Panc1 (cell line): ENCODE measurements around the gene SLC30A3. TPM values are rescaled to one million over a fixed set of nuclear protein-coding genes. Genes with fewer than 3 reads are reported as not detected.
A peak's percentile ranks its signal among the peaks of the same experiment; 100 is the strongest.

ENCODE experiments used
- ATAC-seq: fragments of 200-7000 bp; cut with Tn5 transposase; 2 replicates; pipeline ENCODE4 v1.9.1; 2020; ENCODE audit warnings: mild to moderate bottlenecking, moderate library complexity
- BruUV-seq: library from RNA; stranded (reverse); fragments of 400-500 nt; replicated peaks from 2 replicates; lab custom pipeline; 2021; lab: Mats Ljungman, UMichigan
- CTCF ChIA-PET: fragments of 300-600 bp; sonication (Branson Sonifier 250); formaldehyde crosslinking; loops from one replicate; lab custom pipeline; 2022; ENCODE audit warnings: antibody characterized with exemption; lab: Charles Lee
- POLR2A ChIA-PET: fragments of 300-600 bp; sonication (Branson Sonifier 250); formaldehyde crosslinking; loops from one replicate; lab custom pipeline; 2022; ENCODE audit warnings: antibody characterized with exemption; lab: Charles Lee
- DNase-seq: peaks from one replicate; pipeline ENCODE4 v3.0.0-alpha.2; 2010; ENCODE audit warnings: low read depth, low spot score
- H3K27ac ChIP-seq: 2 replicates; pipeline ENCODE4 v1.5.1; 2011; ENCODE audit warnings: mild to moderate bottlenecking, low read length, inconsistent platforms
- H3K27me3 ChIP-seq: fragments of 200-500 bp; sonication (Bioruptor generic); 2 replicates; pipeline ENCODE4 v1.6.0; 2014; ENCODE audit warnings: low read length, inconsistent platforms; ENCODE audit not compliant: control insufficient read depth, insufficient read depth
- H3K36me3 ChIP-seq: fragments of 200-500 bp; sonication (Bioruptor generic); 2 replicates; pipeline ENCODE4 v1.5.1; 2014; ENCODE audit warnings: inconsistent platforms, mild to moderate bottlenecking, low read length, moderate library complexity; ENCODE audit not compliant: control insufficient read depth, insufficient read depth
- H3K4me1 ChIP-seq: 2 replicates; pipeline ENCODE4 v1.5.1; 2011; ENCODE audit warnings: inconsistent platforms, mild to moderate bottlenecking, low read length, moderate library complexity; ENCODE audit not compliant: control insufficient read depth, insufficient read depth
- H3K4me3 ChIP-seq, 2 experiments: 2 replicates each; pipeline ENCODE4 v1.5.1; 2011 to 2012; ENCODE audit warnings: low read depth in 2 of 2, low read length in 2 of 2, mild to moderate bottlenecking in 2 of 2, inconsistent platforms in 1 of 2, moderate library complexity in 1 of 2
- H3K9me3 ChIP-seq: fragments of 200-500 bp; sonication (Bioruptor generic); 2 replicates; pipeline ENCODE4 v1.5.1; 2014; ENCODE audit warnings: low read depth, mild to moderate bottlenecking, inconsistent platforms, low read length, moderate library complexity; ENCODE audit not compliant: control insufficient read depth, insufficient read depth
- CTCF ChIP-seq: fragments of 450-650 bp; IDR thresholded peaks from 2 replicates; pipeline ENCODE4 v1.5.1; 2017; ENCODE audit warnings: mild to moderate bottlenecking
- POLR2AphosphoS5 ChIP-seq: IDR thresholded peaks from 2 replicates; pipeline ENCODE4 v1.6.1; 2012; ENCODE audit warnings: mild to moderate bottlenecking, low read depth, low read length, moderate library complexity
- SIN3A ChIP-seq: IDR thresholded peaks from 2 replicates; pipeline ENCODE4 v1.6.1; 2012; ENCODE audit warnings: low read depth, mild to moderate bottlenecking, low read length, moderate library complexity, borderline replicate concordance; ENCODE audit not compliant: insufficient read depth
- TCF7L2 ChIP-seq: IDR thresholded peaks from 2 replicates; pipeline ENCODE4 v1.6.1; 2011; ENCODE audit warnings: mild to moderate bottlenecking, low read depth, low read length, inconsistent platforms
- in situ Hi-C: cut with HindIII; loops from 2 replicates; pipeline ENCODE4 v1.10.0; 2016; ENCODE audit warnings: low sequenced_read_pairs, low pct_unique_long_range_greater_than_20kb
- intact Hi-C: fragments of 100-400 bp; cut with micrococcal nuclease; formaldehyde crosslinking; loops from one replicate; pipeline ENCODE4 v1.10.0; 2022; ENCODE audit not compliant: unreplicated experiment
- total RNA-seq: library from RNA; stranded (reverse); gene quantifications from one replicate; pipeline ENCODE4 v1.2.1, GENCODE V29; 2021; ENCODE audit not compliant: unreplicated experiment
- TF ChIP-seq, protein P1 (sequence below), 2 experiments: IDR thresholded peaks; 2 replicates each; pipeline ENCODE4 v1.6.1; 2011 to 2012; ENCODE audit warnings: low read depth in 2 of 2, control low read depth in 1 of 2, low read length in 1 of 2, mild to moderate bottlenecking in 1 of 2, moderate library complexity in 1 of 2; ENCODE audit not compliant: insufficient read depth in 1 of 2

Gene SLC30A3
- total RNA-seq, 1 experiment from 2014 or later, result 0.59 TPM

GRCh38 chr2:27284996-27285395 is 22.1 kb upstream of the SLC30A3 start:
- Histone ChIP-seq H3K4me3 (no peak overlapping the region), H3K27me3 (no peaks in the 10 kb centered on the region), H3K36me3 (no peaks in the 10 kb centered on the region), H3K4me1 (peaks cover 15% of the 10 kb centered on the region), H3K9me3 (no peaks in the 10 kb centered on the region), H3K27ac (no peak overlapping the region)
- intact Hi-C loops (loop anchor here (5.0 kb wide), 1 partner anchor 188 kb away; no protein-coding TSS in a partner anchor), in situ Hi-C loops (no loop called here)
- CTCF ChIA-PET, result no interaction called here
- ATAC-seq (no peak), DNase-seq (no peak)
- TF ChIP-seq SIN3A (no peak), POLR2AphosphoS5 (no peak), TCF7L2 (no peak), CTCF (no peak)
- TF ChIP-seq, protein P1, sequence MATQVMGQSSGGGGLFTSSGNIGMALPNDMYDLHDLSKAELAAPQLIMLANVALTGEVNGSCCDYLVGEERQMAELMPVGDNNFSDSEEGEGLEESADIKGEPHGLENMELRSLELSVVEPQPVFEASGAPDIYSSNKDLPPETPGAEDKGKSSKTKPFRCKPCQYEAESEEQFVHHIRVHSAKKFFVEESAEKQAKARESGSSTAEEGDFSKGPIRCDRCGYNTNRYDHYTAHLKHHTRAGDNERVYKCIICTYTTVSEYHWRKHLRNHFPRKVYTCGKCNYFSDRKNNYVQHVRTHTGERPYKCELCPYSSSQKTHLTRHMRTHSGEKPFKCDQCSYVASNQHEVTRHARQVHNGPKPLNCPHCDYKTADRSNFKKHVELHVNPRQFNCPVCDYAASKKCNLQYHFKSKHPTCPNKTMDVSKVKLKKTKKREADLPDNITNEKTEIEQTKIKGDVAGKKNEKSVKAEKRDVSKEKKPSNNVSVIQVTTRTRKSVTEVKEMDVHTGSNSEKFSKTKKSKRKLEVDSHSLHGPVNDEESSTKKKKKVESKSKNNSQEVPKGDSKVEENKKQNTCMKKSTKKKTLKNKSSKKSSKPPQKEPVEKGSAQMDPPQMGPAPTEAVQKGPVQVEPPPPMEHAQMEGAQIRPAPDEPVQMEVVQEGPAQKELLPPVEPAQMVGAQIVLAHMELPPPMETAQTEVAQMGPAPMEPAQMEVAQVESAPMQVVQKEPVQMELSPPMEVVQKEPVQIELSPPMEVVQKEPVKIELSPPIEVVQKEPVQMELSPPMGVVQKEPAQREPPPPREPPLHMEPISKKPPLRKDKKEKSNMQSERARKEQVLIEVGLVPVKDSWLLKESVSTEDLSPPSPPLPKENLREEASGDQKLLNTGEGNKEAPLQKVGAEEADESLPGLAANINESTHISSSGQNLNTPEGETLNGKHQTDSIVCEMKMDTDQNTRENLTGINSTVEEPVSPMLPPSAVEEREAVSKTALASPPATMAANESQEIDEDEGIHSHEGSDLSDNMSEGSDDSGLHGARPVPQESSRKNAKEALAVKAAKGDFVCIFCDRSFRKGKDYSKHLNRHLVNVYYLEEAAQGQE (IDR thresholded peaks at IDR 0.05; ENCODE audit: insufficient read depth in 1 of 2, low read depth in 2 of 2, low read length in 1 of 2), result no peak
- POLR2A ChIA-PET, result no interaction called here
- no TSS peak for BruUV-seq

DNA sequence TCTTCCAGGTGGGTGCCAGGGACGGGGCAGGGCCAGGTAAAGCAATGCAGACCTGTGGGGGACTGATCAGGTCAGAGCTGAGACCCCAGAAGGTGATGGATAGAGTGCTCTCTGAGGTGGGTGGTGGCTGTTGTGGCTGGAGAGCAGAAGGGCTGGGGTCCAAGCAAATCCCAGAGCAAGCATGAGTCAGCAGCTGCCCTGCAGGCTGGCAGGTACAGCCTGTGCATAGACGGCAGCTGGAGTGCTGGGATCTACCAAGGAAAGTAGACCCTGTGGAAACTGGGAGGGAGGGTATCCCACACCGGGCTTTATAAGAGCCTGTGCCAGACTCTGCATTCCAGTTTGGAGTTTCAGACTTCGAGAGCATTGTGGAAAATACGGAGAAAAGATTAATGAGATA is 20.0 kb upstream of the SLC30A3 start:
- in situ Hi-C loops, result no loop called here
- 0 out of 2 replicates have a peak, but pooled peaks have one; percentile 35 for ATAC-seq
- TF ChIP-seq POLR2AphosphoS5 (no peak), SIN3A (no peak), CTCF (no peak), TCF7L2 (no peak)
- TF ChIP-seq, protein P1 (IDR thresholded peaks at IDR 0.05; ENCODE audit: insufficient read depth in 1 of 2, low read depth in 2 of 2, low read length in 1 of 2), result no peak
- H3K27me3 ChIP-seq, result no peaks in the 10 kb centered on the region
- H3K4me3 ChIP-seq, result no peak overlapping the region
- H3K36me3 ChIP-seq, result no peaks in the 10 kb centered on the region
- H3K9me3 ChIP-seq, result no peaks in the 10 kb centered on the region
- no peak for DNase-seq
- H3K4me1 ChIP-seq, result peaks cover 16% of the 10 kb centered on the region
- CTCF ChIA-PET, result interaction anchor here (0.7 to 1.0 kb wide), 3 partner anchors 14 to 91 kb away, joined by 3 to 5 read pairs (median 4); no protein-coding TSS in a partner anchor
- POLR2A ChIA-PET, result interaction anchor here (1.1 kb wide), 1 partner anchor 185 kb away, joined by 3 read pairs; no protein-coding TSS in a partner anchor
- no peak overlapping the region for H3K27ac ChIP-seq
- no TSS peak for BruUV-seq
- intact Hi-C loops, result loop anchor here (5.0 kb wide), 1 partner anchor 186 kb away; no protein-coding TSS in a partner anchor
